ENCODE measurements around the gene PDIK1L.

Gene PDIK1L

DNA sequence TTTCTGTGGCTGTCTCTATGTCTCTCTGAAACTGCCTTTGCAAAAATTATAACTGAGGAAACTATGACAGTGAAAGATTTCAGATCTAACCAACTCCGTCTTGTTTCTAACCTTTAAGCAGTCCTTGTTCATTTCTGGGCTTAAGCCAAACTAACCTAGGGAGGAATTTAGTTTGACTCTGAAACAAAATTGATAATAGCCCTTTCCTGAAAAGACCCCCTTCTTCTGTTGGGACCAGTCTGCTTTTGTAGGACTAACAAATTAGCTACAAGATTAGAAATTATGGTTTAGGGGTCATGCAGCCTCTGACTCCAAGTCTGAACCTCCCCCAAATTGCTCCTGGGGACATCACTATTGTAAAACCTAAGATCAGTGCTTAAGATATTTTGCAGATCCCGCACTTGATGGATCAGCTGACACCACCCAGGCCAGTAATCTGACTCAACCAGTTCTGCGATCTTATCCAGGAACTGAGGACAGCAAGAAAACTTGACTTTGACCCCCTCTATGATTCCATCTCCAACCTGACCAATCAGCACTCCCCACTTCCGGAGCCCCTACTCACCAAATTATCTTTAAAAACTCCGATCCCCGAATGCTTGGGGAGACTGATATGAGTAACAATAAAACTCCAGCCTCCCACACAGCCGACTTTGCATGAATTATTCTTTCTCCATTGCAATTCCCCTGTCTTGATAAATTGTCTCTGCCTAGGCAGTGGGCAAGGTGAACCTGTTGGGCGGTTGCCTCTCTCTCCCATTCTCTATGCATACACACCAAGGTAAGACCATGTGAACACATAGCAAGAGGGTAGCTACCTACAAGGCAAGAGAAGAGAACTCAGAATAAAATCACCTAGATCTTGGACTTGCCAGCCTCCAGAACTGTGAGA is 33.1 kb upstream of the PDIK1L start:
- no peaks in the 10 kb centered on the region for H3K36me3 ChIP-seq (ENCODE audit: insufficient read depth, low read depth, low read length)
- H3K27me3 ChIP-seq (ENCODE audit: insufficient read depth, low read length), result peaks cover 5% of the 10 kb centered on the region; the same call in 1 of the 2 replicates

DNA sequence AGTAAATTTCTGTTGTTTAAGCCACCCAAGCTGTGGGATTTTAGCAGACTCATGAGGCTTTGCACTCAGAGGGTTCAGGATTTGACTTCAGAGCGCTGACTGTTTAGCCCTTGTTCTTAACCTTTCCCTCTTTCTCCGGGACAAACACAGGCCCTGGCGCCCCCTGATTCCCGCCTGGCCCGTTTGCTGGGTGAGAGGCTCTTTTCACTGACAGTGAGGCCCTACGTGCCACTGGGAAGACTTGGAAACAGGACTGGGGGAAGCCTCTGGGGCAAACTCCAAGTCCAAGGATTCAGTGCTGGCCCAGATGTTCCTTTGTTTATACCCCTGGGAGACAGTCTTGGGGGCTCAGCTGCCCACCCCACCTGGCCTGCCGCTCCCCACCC is 32.5 kb upstream of the PDIK1L start:
- peaks cover 7% of the 10 kb centered on the region; the same call in 1 of the 2 replicates for H3K4me1 ChIP-seq (ENCODE audit: insufficient read depth, low read length)
- no peak overlapping the region for H3K27ac ChIP-seq (ENCODE audit: low read length)
- H3K9ac ChIP-seq (ENCODE audit: low read depth, low read length), result no peak overlapping the region

More for the DNA sequence above, 33.1 kb upstream of the PDIK1L start:
- Histone ChIP-seq H3K9ac (ENCODE audit: low read depth, low read length) (no peak overlapping the region), H3K9me3 (ENCODE audit: insufficient read depth, low read depth, low read length) (no peaks in the 10 kb centered on the region), H3K4me1 (ENCODE audit: insufficient read depth, low read length) (peaks cover 7% of the 10 kb centered on the region; the same call in 1 of the 2 replicates), H3K27ac (ENCODE audit: low read length) (no peak overlapping the region), H3K4me3 (ENCODE audit: low read length) (no peak overlapping the region)

DNA sequence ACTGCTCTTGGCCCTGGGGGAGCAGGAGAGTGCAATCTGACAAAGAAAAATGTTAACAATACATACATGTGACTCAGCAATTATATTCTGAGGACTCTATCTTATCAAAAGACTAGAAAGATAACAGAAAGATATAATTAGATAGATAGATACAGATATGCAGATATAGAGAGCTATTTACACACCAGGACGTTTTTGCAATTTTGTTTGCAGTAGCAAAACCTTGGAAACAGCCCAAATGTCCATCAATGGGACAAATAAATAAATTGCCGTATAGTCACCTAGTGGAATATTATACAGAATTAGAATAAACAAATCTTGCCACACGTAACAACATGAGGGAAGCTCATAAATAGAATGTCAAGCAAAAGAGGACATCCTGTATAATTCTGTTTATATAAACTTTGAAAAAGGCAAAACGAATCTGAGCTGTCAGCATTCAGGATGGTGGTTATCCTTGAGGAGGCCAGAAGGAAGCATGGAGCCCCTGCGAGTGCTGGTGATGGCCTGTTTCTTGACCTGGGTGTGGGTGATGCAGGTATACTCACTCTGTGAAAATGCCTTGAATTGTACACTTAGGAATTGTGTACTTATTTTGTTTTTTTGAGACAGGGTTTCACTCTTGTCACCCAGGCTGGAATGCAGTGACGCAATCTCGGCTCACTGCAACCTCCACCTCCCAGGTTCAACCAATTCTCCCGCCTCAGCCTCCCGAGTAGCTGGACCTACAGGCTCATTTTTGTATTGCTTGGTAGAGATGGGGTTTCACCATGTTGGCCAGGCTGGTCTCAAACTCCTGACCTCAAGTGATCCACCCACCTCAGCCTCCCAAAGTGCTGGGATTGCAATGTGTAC is 31.4 kb upstream of the PDIK1L start:
- Histone ChIP-seq H3K27me3 (ENCODE audit: insufficient read depth, low read length) (peaks cover 12% of the 10 kb centered on the region; the same call in 1 of the 2 replicates), H3K9ac (ENCODE audit: low read depth, low read length) (no peak overlapping the region), H3K9me3 (ENCODE audit: insufficient read depth, low read depth, low read length) (no peaks in the 10 kb centered on the region), H3K4me1 (ENCODE audit: insufficient read depth, low read length) (peaks cover 7% of the 10 kb centered on the region; the same call in 1 of the 2 replicates), H3K4me3 (ENCODE audit: low read length) (no peak overlapping the region), H3K36me3 (ENCODE audit: insufficient read depth, low read depth, low read length) (no peaks in the 10 kb centered on the region), H3K27ac (ENCODE audit: low read length) (no peak overlapping the region)

More for the DNA sequence above, 32.5 kb upstream of the PDIK1L start:
- H3K27me3 ChIP-seq (ENCODE audit: insufficient read depth, low read length), result peaks cover 11% of the 10 kb centered on the region; the same call in 1 of the 2 replicates
- H3K9me3 ChIP-seq (ENCODE audit: insufficient read depth, low read depth, low read length), result no peaks in the 10 kb centered on the region
- H3K36me3 ChIP-seq (ENCODE audit: insufficient read depth, low read depth, low read length), result no peaks in the 10 kb centered on the region
- no peak overlapping the region for H3K4me3 ChIP-seq (ENCODE audit: low read length)

DNA sequence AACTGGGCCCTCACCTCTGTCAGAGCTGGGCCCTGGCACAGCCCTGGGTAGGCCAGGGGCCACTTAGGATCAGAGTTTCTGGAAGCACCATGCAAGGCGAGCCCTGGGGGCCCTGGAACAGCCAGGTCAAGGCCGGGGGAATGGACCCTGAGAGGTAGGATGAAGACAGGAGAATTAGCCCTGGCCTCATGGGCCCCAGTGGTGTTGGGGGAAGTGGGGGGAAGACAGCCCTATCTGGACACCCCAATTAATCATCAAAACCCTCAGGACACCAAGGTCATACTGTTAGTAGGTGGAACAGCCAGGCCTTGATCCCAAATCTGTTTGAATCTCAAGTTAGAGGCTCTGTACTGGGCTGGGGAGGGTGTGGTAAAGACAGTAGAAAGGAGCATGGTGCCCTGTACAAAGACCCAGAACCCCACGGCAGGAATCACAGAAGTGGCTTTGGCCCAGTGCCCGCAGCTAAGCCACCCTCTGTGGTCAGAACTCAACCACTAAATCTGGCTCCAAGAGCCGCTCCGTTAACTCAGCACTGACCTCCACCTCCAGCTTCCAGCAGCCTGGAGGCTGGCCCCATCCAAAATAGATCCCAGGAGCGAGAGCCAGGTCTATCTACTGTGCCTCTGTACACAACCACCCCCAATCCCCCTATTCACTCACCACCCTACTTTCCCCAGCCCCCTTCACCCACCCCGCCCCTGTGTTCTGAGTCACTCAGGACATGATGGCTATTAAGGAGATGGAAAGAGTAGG is 30.2 kb upstream of the PDIK1L start:
- Histone ChIP-seq H3K9ac (ENCODE audit: low read depth, low read length) (no peak overlapping the region), H3K27ac (ENCODE audit: low read length) (no peak overlapping the region), H3K36me3 (ENCODE audit: insufficient read depth, low read depth, low read length) (no peaks in the 10 kb centered on the region), H3K4me1 (ENCODE audit: insufficient read depth, low read length) (peaks cover 7% of the 10 kb centered on the region; the same call in 1 of the 2 replicates), H3K27me3 (ENCODE audit: insufficient read depth, low read length) (peaks cover 12% of the 10 kb centered on the region; the same call in 1 of the 2 replicates), H3K4me3 (ENCODE audit: low read length) (no peak overlapping the region), H3K9me3 (ENCODE audit: insufficient read depth, low read depth, low read length) (no peaks in the 10 kb centered on the region)

DNA sequence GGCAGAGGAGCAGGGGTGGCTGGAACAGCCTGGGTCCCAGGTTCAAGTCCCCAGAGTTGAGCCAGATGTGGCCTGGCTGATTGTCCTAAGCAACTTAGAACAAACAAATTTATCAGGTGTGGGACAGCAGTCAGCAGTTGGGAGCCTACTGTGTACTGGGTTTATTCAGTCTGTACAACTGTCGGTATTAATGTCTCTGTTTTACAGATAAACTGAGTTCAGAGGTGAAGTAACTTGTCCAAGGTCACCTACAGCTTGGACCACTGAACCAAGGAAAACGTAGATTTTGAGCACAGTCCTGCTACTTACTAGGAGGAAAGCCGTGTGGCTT is 29.6 kb upstream of the PDIK1L start:
- Histone ChIP-seq H3K9ac (ENCODE audit: low read depth, low read length) (no peak overlapping the region), H3K4me1 (ENCODE audit: insufficient read depth, low read length) (peaks cover 7% of the 10 kb centered on the region; the same call in 1 of the 2 replicates), H3K27ac (ENCODE audit: low read length) (no peak overlapping the region), H3K27me3 (ENCODE audit: insufficient read depth, low read length) (peaks cover 12% of the 10 kb centered on the region; the same call in 1 of the 2 replicates), H3K9me3 (ENCODE audit: insufficient read depth, low read depth, low read length) (no peaks in the 10 kb centered on the region), H3K4me3 (ENCODE audit: low read length) (no peak overlapping the region), H3K36me3 (ENCODE audit: insufficient read depth, low read depth, low read length) (no peaks in the 10 kb centered on the region)

DNA sequence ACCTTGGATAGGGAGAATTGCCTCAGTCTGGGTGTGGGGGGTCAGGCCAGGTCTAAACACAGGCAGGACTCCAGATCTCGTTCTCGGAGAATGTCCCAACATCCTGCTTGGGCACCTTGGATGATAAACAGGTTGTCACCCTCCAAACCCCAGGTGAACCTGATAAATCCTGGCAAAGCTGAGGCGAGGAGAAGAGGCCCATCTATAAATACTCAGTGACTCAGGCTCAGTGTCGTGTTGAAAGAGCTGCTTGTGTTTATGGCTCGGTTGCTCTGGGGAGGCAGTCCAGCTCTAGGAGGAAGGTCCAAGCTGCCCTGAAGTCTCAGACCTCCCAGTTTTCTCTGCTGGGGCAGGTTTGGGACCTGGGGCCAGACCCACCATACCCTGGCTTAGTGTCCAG is 28.4 kb upstream of the PDIK1L start:
- Histone ChIP-seq H3K9ac (ENCODE audit: low read depth, low read length) (no peak overlapping the region), H3K9me3 (ENCODE audit: insufficient read depth, low read depth, low read length) (no peaks in the 10 kb centered on the region), H3K27me3 (ENCODE audit: insufficient read depth, low read length) (peaks cover 12% of the 10 kb centered on the region; the same call in 1 of the 2 replicates), H3K4me1 (ENCODE audit: insufficient read depth, low read length) (peaks cover 7% of the 10 kb centered on the region; the same call in 1 of the 2 replicates), H3K27ac (ENCODE audit: low read length) (no peak overlapping the region), H3K4me3 (ENCODE audit: low read length) (no peak overlapping the region), H3K36me3 (ENCODE audit: insufficient read depth, low read depth, low read length) (no peaks in the 10 kb centered on the region)

DNA sequence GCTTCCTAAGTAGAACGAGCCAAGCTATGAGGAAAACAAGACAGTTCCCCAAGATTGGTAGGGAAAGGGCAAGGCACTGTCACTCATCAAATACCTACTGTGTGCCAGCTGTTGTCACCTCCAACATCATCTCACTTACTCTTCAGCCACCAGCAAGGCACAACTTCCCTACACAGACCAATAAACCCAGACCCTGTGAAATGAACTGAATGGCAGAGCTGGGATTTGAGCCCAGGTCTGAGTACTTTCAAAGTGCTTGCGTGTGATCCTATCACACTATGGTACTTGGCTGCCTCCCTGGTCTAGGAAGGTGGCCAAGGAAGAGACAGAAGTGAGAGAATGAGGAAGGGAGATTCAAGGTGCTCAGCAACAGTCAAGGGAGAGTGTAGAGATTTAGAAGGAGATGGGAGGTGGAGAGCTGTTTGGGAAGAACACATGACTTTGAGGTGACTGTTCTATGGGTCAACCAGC is 27.5 kb upstream of the PDIK1L start:
- Histone ChIP-seq H3K4me1 (ENCODE audit: insufficient read depth, low read length) (peaks cover under 1% of the 10 kb centered on the region; the same call in 1 of the 2 replicates), H3K4me3 (ENCODE audit: low read length) (no peak overlapping the region), H3K36me3 (ENCODE audit: insufficient read depth, low read depth, low read length) (no peaks in the 10 kb centered on the region), H3K27ac (ENCODE audit: low read length) (no peak overlapping the region), H3K9ac (ENCODE audit: low read depth, low read length) (no peak overlapping the region), H3K9me3 (ENCODE audit: insufficient read depth, low read depth, low read length) (no peaks in the 10 kb centered on the region), H3K27me3 (ENCODE audit: insufficient read depth, low read length) (peaks cover 12% of the 10 kb centered on the region; the same call in 1 of the 2 replicates)

DNA sequence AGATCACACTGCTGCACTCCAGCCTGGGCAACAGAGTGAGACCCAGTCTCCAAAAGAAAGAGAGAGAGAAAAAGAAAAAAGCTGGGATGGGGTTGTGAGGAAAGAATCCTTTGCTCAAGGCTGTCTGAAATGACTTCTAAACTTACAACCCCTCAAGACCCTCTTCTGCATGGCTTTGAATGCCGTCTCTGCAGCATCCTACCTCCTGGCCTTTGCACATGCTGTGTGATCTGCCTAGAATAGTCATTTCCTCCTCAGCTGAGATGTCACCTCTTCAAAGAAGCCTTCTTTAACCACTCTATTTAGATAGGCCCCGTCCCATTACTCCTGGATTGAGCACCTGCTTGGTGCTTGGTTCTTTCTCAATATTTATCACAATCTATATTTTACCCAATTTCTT is 26.8 kb upstream of the PDIK1L start:
- Histone ChIP-seq H3K27me3 (ENCODE audit: insufficient read depth, low read length) (peaks cover 12% of the 10 kb centered on the region; the same call in 1 of the 2 replicates), H3K4me1 (ENCODE audit: insufficient read depth, low read length) (no peaks in the 10 kb centered on the region), H3K36me3 (ENCODE audit: insufficient read depth, low read depth, low read length) (no peaks in the 10 kb centered on the region), H3K9me3 (ENCODE audit: insufficient read depth, low read depth, low read length) (no peaks in the 10 kb centered on the region), H3K27ac (ENCODE audit: low read length) (no peak overlapping the region), H3K9ac (ENCODE audit: low read depth, low read length) (no peak overlapping the region), H3K4me3 (ENCODE audit: low read length) (no peak overlapping the region)

DNA sequence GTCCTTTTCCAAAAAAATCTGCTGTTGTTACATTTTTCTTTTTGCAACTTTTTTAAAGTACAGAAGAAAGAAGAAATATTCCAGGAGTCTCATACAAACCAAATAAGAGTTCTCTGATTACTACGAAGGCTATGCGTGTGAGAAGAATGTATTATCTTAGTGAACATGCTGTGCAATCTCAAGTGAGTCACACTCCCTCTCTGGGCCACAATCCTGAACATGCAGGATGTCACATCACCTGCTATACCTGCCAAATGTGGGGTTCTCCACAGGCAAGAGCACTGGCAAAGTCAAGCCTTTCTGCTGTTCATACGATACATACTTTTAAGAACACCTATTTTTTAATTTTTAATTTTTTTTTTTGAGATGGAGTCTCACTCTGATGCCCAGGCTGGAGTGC is 22.5 kb upstream of the PDIK1L start:
- H3K27me3 ChIP-seq (ENCODE audit: insufficient read depth, low read length), result peaks cover 8% of the 10 kb centered on the region
- H3K27ac ChIP-seq (ENCODE audit: low read length), result no peak overlapping the region
- no peaks in the 10 kb centered on the region for H3K36me3 ChIP-seq (ENCODE audit: insufficient read depth, low read depth, low read length)
- no peak overlapping the region for H3K4me3 ChIP-seq (ENCODE audit: low read length)
- no peaks in the 10 kb centered on the region for H3K9me3 ChIP-seq (ENCODE audit: insufficient read depth, low read depth, low read length)
- H3K9ac ChIP-seq (ENCODE audit: low read depth, low read length), result no peak overlapping the region
- H3K4me1 ChIP-seq (ENCODE audit: insufficient read depth, low read length), result peaks cover 3% of the 10 kb centered on the region

DNA sequence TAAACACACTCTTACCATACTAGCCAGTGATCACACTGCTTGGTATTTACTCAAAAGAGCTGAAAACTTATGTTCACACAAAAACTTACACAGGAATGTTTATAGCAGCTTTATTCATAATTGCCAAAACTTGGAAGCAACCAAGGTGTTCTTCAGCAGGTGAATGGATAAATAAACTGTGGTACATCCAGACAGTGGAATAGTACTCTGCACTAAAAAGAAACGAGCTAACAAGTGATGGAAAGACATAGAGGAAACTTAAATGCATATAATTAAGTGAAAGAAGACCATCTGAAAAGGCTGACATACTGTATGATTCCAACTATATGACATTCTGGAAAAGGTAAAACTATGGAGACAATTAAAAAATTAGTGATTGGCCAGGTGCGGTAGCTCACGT is 20.7 kb upstream of the PDIK1L start:
- Histone ChIP-seq H3K27me3 (ENCODE audit: insufficient read depth, low read length) (peaks cover 11% of the 10 kb centered on the region), H3K4me3 (ENCODE audit: low read length) (no peak overlapping the region), H3K9me3 (ENCODE audit: insufficient read depth, low read depth, low read length) (no peaks in the 10 kb centered on the region), H3K36me3 (ENCODE audit: insufficient read depth, low read depth, low read length) (no peaks in the 10 kb centered on the region), H3K27ac (ENCODE audit: low read length) (no peak overlapping the region), H3K4me1 (ENCODE audit: insufficient read depth, low read length) (peaks cover 13% of the 10 kb centered on the region), H3K9ac (ENCODE audit: low read depth, low read length) (no peak overlapping the region)

DNA sequence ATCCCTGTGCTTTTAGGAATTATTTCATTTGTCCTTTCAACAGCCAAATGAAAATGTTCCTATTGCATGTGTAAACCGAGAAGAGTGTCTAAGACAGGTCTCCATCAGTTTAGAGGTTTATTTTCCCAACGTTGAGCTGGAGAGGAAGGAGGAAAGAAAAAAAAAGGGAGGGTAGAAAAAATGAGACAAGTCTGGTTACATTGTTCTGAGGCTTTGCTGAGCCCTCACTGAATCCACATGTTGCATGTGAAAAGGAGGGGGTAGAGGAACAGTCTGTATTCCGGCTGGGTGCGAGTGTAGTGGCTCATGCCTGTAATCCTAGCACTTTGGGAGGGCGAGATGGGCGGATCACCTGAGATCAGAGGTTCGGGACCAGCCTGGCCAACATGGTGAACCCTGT is 19.2 kb upstream of the PDIK1L start:
- H3K27ac ChIP-seq (ENCODE audit: low read length), result no peak overlapping the region
- no peaks in the 10 kb centered on the region for H3K36me3 ChIP-seq (ENCODE audit: insufficient read depth, low read depth, low read length)
- no peak overlapping the region for H3K9ac ChIP-seq (ENCODE audit: low read depth, low read length)
- no peaks in the 10 kb centered on the region for H3K9me3 ChIP-seq (ENCODE audit: insufficient read depth, low read depth, low read length)
- H3K27me3 ChIP-seq (ENCODE audit: insufficient read depth, low read length), result peaks cover 11% of the 10 kb centered on the region
- peaks cover 13% of the 10 kb centered on the region for H3K4me1 ChIP-seq (ENCODE audit: insufficient read depth, low read length)
- no peak overlapping the region for H3K4me3 ChIP-seq (ENCODE audit: low read length)
